Activated CD8-positive, alpha-beta memory T cell treated with anti-CD3 and anti-CD28 coated beads for 36 hours (primary cell): ENCODE data around the gene MOGAT2. TPM values are rescaled to one million over a fixed set of nuclear protein-coding genes. Genes with fewer than 3 reads are reported as not detected.
"Not testable (repeated sequence)": the region's sequence is repeated elsewhere in the genome, so short reads cannot be mapped to it uniquely, and the experiment has no call there.

Experiments used
- CTCF ChIA-PET: fragments of 350-600 bp; sonication (Branson Sonifier 250); formaldehyde crosslinking; loops from one replicate; lab custom pipeline; 2021; ENCODE audit warnings: antibody characterized with exemption; lab: Charles Lee
- POLR2A ChIA-PET: fragments of 350-600 bp; sonication (Branson Sonifier 250); formaldehyde crosslinking; loops from one replicate; lab custom pipeline; 2021; ENCODE audit warnings: antibody characterized with exemption; lab: Charles Lee
- total RNA-seq, 2 experiments: library from RNA; stranded (reverse); gene quantifications; one replicate each; pipeline ENCODE4 v1.2.3, GENCODE V29; 2021

MOGAT2 gene
- total RNA-seq, 2 experiments from 2014 or later = not detected

GRCh38 chr11:75743711-75744563, 26.3 kb downstream of the MOGAT2 start:
- POLR2A ChIA-PET = no interaction called here
- CTCF ChIA-PET = no interaction called here

DNA sequence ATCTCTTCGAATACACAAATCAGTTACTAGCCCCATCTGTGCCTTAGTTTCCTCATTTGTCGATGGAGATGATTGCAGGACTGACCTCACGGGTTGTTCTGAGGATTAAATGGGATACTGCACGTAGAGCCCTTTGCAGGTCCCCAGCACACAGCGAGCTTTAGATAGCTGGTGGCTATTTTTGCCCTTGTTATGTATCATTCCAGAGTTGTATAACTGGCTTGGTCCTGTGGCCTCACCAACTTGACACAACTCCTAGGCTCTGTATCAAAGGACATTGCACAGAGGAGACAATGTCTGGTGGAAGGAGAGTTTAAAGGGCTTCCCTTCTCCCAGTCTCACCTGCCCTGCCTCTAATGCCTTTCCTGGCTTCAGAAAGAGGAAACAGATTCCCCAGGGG, 28.2 kb downstream of the MOGAT2 start:
- ChIA-PET POLR2A (no interaction called here), CTCF (no interaction called here)

DNA sequence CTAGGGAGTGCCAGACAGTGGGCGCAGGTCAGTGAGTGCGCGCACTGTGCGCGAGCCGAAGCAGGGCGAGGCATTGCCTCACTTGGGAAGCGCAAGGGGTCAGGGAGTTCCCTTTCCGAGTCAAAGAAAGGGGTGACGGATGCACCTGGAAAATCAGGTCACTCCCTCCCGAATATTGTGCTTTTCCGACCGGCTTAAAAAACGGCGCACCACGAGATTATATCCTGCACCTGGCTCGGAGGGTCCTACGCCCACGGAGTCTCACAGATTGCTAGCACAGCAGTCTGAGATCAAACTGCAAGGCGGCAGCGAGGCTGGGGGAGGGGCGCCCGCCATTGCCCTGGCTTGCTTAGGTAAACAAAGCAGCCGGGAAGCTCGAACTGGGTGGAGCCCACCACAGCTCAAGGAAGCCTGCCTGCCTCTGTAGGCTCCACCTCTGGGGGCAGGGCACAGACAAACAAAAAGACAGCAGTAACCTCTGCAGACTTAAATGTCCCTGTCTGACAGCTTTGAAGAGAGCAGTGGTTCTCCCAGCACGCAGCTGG, 31.2 kb downstream of the MOGAT2 start:
- CTCF ChIA-PET, POLR2A ChIA-PET: not testable (repeated sequence)

DNA sequence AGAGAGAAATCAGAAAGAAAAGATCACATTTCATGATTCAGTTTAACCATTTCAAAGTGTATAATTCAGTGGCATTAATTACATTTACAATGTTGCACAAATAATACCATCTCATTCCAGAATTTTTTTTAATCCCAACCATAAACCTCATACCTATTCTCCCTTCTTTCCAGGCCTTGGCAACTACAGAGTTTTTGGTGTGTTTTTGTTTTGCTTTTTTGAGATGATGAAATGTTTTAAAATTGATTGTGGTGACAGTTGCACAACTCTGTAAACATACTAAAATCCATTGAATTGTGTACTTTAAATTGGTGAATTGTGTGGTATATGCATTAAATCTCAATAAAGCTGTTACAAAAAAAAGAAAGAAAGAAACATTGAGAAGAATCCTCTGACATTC, 37.3 kb downstream of the MOGAT2 start:
- POLR2A ChIA-PET = interaction anchor here (0.7 kb wide), 1 partner anchor 156 kb away, joined by 5 read pairs; no protein-coding TSS in a partner anchor
- CTCF ChIA-PET = not testable (repeated sequence)

- POLR2A ChIA-PET = no interaction called here
- CTCF ChIA-PET = no interaction called here
These were observed 40.0 kb downstream of the MOGAT2 start for GRCh38 chr11:75757651-75758050.

GRCh38 chr11:75759832-75760231, 42.2 kb downstream of the MOGAT2 start:
- CTCF ChIA-PET = interaction anchor here (1.4 to 1.5 kb wide), 2 partner anchors 54 to 448 kb away, joined by 3 to 5 read pairs; no protein-coding TSS in a partner anchor
- POLR2A ChIA-PET = no interaction called here

DNA sequence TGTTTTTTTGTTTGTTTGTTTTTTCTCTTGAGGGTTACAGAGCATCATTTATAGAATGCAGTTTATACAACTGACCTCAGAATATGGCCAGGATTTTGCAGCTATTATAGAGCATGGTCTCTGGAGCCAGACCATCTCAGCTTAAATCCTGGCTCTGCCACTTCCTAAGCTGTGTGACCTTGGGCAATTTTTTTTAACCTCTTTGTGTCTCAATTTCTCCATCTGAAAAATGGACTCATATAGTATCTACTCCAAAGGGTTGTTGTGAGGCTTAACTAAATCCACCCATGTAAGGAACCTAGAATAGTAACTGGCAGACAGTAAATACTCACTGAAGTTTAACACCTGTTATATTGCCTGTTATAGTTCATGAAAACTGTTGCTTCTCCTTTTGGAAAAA, 42.6 kb downstream of the MOGAT2 start:
- POLR2A ChIA-PET = no interaction called here
- CTCF ChIA-PET = interaction anchor here (1.4 to 1.5 kb wide), 2 partner anchors 54 to 448 kb away, joined by 3 to 5 read pairs; no protein-coding TSS in a partner anchor

- ChIA-PET POLR2A (no interaction called here), CTCF (interaction anchor here (1.4 to 1.5 kb wide), 2 partner anchors 55 to 447 kb away, joined by 3 to 5 read pairs; no protein-coding TSS in a partner anchor)
These were observed 43.3 kb downstream of the MOGAT2 start for GRCh38 chr11:75760710-75761493.

DNA sequence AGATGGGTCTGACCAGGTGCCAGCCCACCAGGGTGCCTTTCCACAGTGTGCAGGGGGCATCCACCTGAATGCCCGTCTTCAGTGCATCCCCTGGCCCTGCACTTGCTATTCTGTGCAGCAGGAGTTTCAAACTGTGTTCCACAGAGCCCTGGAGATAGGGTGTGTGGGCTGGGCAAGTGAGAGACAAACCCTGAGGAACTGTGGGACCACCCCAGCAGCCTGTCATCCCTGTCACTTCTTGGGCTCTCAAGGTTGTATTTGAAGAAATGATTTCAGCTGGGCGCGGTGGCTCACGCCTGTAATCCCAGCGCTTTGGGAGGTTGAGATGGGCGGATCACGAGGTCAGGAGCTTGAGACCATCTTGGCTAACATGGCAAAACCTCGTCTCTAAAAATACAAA, 44.5 kb downstream of the MOGAT2 start:
- CTCF ChIA-PET = no interaction called here

GRCh38 chr11:75762885-75763284, 45.2 kb downstream of the MOGAT2 start:
- CTCF ChIA-PET = no interaction called here
- POLR2A ChIA-PET = no interaction called here

More for the DNA sequence above, 44.5 kb downstream of the MOGAT2 start:
- POLR2A ChIA-PET = no interaction called here

GRCh38 chr11:75763846-75764245, 46.2 kb downstream of the MOGAT2 start:
- ChIA-PET POLR2A (no interaction called here), CTCF (no interaction called here)

- ChIA-PET CTCF (interaction anchor here (0.7 kb wide), 1 partner anchor 384 kb away, joined by 3 read pairs; no protein-coding TSS in a partner anchor), POLR2A (no interaction called here)
These were observed 47.5 kb downstream of the MOGAT2 start for GRCh38 chr11:75765116-75765515.

DNA sequence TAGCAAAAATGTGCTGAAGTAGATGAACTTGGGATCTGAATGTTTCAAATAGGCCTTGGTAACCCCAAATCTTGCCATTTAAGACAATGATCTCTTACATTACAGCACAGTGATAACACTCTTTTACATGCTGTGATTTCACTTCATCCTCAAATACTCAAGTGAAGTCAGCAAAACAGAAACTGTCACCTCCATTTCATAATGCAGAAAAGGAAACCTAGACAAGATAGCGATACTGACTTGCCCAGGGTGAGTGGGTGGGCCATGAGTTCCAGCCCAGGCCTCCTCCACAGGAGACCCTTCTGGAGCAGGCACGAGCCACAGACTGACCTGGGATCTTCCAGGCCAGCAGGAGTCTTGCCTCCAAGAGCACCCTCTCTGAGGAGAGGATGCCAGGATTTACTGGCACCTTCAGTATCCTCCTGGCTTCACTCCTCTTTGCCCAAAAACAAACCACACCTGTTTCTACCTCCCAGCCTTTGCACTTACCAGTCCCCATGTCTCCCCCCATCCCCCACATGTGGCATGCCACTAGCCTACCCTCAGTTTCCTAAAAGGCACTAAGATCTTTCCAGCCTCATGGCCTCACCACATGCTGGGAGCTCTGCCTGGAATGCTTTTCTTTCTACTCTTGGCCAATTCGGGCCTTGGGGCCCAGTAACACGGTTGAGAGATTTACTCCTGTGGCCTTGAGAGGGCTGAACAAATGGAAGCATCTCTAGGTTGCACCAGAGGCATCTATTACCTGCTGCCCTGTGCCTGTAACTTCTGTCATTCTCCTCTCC, 49.0 kb downstream of the MOGAT2 start:
- CTCF ChIA-PET = no interaction called here
- POLR2A ChIA-PET = no interaction called here

GRCh38 chr11:75767228-75767572, 49.6 kb downstream of the MOGAT2 start:
- ChIA-PET CTCF (no interaction called here), POLR2A (no interaction called here)

- ChIA-PET POLR2A (no interaction called here), CTCF (no interaction called here)
These were observed 50.1 kb downstream of the MOGAT2 start for GRCh38 chr11:75767793-75768111.

DNA sequence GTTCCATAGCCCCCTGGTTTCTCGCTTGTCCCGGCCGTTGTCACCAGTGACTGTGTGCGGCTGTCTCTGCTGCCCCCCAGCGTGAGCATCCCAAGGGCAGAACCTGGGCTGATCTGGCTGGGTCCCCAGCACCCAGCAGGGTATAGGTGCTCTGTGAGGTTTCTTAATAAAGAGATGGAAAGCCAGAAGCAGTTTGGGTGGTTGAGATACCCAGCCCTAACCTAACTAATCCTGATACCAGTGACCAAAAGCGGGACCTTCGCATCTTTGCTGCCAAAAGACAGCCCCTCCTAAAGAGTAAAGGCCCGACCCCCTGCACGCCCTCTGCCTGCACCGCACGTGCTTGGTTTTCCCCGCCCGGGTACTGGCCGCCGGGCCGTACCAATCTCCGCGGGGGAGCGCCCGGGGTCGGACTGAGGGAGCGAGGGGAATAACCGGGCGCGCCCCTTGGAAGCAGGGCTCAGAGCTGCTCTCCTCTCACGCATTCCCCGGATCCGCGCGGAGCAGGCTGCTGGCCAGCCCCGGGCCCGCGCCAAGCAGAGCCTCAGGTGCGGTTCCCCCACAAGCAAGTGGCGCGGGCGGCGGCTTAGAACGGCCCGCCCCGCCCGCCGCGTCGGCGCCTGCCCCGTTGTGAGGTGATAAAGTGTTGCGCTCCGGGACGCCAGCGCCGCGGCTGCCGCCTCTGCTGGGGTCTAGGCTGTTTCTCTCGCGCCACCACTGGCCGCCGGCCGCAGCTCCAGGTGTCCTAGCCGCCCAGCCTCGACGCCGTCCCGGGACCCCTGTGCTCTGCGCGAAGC, 50.7 kb downstream of the MOGAT2 start, which contains the start of gene DGAT2:
DGAT2 (plus strand) TSS at position 667 of the 797 bp plus-strand sequence. CDS start 214 bp downstream, outside the sequence.
- POLR2A ChIA-PET = no interaction called here
- CTCF ChIA-PET = no interaction called here

- ChIA-PET POLR2A (interaction anchor here (0.6 kb wide), 1 partner anchor 90 kb away, joined by 3 read pairs; no protein-coding TSS in a partner anchor), CTCF (interaction anchor here (0.5 kb wide), 1 partner anchor 383 kb away, joined by 3 read pairs; no protein-coding TSS in a partner anchor)
These were observed 51.5 kb downstream of the MOGAT2 start for GRCh38 chr11:75768909-75769771.
